Hepatocyte (in vitro differentiated cells): ENCODE results near the gene TOX3.

Experiments
- CTCF ChIP-seq: fragments of 200-600 bp; sonication (generic); IDR thresholded peaks from 2 replicates; pipeline ENCODE4 v1.5.1; 2016; ENCODE audit warnings: antibody characterized with exemption, mild to moderate bottlenecking; ENCODE audit not compliant: poor library complexity
- EZH2 ChIP-seq: fragments of 200-600 bp; sonication (generic); IDR thresholded peaks from 2 replicates; pipeline ENCODE4 v1.6.1; 2016; ENCODE audit warnings: antibody characterized with exemption, mild to moderate bottlenecking, borderline replicate concordance
- EZH2phosphoT487 ChIP-seq: fragments of 200-600 bp; sonication (generic); IDR thresholded peaks from one replicate; pipeline ENCODE4 v1.6.1; 2018; ENCODE audit warnings: antibody characterized with exemption, mild to moderate bottlenecking, low read depth, moderate library complexity; ENCODE audit not compliant: unreplicated experiment, severe bottlenecking

GRCh38 chr16:52533296-52533695 lies 13.6 kb downstream of the TOX3 start:
- TF ChIP-seq CTCF (no peak), EZH2phosphoT487 (no peak), EZH2 (no peak)
